GM12873 (cell line): Measurements from ENCODE around the gene ARMC9.

Source experiments
- TF ChIP-seq, protein P1 (sequence below): IDR thresholded peaks from 2 replicates; pipeline ENCODE4 v1.5.1; 2012; ENCODE audit warnings: low read depth, mild to moderate bottlenecking, moderate library complexity, low read length, control low read depth; ENCODE audit not compliant: insufficient read depth; ENCODE audit errors: missing control alignments

Gene ARMC9

DNA sequence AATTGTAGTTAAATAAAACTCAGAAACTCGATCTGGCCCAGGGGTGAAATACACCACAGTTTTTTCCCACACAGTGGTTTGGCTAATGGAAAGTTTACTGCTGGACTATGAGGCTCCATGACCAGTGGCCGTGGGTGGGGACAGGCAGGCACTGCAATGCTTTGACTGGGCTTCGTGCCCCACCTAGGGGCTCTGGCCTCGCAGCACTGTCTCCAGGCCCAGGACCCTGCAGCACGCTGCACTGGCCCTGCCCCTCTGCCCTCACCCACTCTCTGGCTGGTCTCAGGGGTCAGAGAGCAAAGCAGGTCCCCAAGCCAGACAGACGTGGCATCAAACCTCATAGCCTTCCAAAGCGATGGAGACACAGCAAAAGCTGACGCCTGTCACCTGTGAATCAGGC lies 183.7 kb downstream of the ARMC9 start:
- TF ChIP-seq, protein P1, sequence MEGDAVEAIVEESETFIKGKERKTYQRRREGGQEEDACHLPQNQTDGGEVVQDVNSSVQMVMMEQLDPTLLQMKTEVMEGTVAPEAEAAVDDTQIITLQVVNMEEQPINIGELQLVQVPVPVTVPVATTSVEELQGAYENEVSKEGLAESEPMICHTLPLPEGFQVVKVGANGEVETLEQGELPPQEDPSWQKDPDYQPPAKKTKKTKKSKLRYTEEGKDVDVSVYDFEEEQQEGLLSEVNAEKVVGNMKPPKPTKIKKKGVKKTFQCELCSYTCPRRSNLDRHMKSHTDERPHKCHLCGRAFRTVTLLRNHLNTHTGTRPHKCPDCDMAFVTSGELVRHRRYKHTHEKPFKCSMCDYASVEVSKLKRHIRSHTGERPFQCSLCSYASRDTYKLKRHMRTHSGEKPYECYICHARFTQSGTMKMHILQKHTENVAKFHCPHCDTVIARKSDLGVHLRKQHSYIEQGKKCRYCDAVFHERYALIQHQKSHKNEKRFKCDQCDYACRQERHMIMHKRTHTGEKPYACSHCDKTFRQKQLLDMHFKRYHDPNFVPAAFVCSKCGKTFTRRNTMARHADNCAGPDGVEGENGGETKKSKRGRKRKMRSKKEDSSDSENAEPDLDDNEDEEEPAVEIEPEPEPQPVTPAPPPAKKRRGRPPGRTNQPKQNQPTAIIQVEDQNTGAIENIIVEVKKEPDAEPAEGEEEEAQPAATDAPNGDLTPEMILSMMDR: no peak

DNA sequence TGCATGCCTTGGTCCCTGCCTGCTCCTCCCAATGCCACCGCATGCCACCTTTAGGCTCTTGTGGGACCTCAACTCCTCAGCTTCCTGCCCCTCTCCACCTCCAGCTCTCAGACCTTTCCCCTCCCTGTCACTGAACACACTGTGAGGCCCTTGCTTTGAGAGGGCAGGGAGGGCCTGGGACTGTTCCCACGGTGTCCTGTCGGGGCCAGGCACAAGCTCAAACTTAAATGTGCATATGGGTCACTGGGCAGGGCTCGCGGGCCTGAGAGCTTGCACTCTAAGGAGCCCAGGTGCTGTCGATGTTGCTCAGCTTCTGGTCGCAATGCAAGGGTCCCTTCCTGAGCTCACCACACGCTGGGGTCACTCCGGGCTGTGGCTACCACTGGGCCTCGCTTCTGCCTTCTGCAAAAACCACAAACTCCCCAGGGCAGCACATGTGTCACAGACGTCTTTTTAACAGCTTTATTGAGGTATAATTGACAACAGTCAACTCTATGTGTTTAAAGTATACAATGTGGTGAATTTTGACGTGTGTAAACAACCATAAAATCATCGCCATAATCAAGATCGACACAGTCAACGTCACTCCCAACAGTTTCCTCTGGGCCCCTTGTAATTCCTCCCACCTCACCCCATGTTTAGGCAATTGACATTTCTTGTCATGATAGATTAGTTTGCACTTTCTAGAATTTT lies 185.1 kb downstream of the ARMC9 start:
- TF ChIP-seq, protein P1: no peak

DNA sequence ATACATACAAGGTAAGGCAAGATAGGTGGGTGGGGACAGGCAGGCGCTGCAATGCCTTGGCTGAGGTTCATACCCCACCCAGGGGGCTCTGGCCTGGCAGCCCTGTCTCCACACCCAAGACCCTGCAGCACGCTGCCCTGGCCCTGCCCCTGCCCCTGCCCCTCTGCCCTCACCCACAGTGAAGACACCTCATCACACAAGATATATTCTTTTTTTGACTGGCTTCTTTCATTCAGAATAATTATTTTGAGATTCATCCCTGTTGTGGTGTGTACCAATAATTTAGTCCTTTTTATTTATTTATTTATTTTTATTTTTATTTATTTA lies 185.6 kb downstream of the ARMC9 start:
- TF ChIP-seq, protein P1: no peak

DNA sequence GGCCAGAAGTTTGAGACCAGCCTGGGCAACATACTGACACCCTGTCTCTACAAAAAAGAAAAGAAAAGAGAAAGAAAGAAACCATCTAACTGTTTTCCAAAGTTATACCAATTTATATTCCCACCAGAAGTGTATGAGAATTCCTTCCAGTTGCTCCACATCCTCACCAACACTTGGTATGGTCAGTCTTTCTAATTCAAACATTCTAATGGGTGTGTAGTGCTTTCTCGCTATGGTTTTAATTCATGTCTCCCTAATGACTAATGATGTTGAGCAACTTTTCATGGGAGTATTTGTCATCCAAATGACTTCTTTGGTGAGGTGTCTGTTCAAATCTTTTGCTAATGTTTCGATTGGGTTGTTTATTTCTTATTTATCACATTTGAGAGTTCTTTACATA lies 186.5 kb downstream of the ARMC9 start:
- TF ChIP-seq, protein P1: no peak

DNA sequence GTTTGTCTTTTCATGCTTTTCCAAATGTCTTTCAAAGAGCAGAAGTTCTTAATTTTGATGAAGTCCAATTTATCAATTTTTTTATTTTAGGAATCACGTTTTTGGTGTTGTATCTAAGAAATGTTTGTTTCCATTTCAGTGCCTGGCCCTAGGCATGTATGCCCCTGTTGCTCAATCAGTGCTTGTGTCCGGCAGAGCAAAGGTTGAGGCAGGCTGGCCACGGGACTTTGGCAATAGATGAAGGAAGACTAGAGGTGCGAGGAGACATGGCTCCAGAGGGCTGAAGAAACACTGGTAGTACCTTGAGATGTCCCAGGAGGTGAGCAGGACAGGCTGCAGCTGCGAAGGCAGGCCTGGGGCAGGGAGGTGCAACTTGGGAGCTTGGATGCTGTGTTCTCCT lies 187.0 kb downstream of the ARMC9 start:
- TF ChIP-seq, protein P1: no peak

DNA sequence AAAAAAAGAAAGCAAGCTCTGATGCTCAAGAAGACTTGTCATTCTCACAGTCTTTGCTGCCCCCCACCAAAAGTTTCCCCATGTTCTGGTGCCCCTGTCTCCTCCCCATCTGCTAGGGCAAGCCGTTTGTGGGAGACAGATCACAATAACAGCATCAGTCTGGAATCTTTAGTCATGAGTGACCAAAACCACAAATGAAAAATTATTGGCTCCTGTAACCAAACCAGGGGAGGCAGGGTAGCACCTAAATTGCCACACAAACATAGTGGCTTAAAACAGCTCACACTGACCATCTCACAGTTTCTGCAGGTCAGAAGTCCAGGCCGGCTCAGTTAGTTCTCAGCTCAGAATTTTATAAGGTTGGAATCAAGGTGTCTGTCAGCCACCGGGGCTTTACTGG lies 188.0 kb downstream of the ARMC9 start:
- TF ChIP-seq, protein P1: no peak

DNA sequence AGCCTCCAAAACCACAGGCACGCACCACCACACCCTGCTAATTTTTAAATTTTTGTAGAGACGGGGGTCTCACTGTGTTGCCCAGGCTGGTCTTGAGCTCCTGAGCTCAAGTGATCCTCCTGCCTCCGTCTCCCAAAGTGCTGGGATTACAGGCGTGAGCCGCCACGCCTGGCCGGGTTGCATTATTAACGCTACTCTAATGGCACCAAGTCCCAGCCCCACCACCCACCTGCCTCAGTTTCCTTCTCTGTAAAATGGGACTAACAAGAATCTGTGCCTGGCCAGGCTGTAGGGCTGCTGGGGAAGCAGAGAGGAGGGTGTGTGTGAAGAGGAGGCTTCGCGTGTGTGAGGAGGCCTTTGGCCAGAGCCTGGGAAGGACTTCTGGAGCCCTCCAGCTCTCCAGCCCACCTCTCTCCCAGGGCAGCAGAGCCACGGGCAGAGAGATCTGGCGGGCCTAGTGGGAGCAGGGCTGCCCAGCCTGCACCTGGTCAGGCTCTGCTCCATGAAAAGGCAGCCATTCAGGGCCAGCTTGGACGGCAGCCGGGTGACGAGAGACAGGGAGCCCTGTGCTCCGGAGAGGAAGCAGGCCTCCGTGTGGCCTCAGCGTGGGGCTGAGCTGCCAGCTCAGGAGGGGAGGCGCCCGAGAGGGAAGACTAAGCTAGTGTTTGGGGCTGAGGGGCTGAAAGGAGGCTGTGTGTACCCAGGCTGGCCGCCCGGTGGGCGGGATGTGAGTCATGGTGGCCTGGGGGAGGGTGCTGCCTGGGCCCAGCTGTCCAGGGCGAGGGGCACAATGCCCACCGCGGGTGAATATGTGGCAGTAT lies 189.7 kb downstream of the ARMC9 start:
- TF ChIP-seq, protein P1: no peak
